Breast epithelium (tissue), 4 donors: ENCODE results near the gene TRAF3IP1. TPM values are rescaled to one million over a fixed set of nuclear protein-coding genes. Genes with fewer than 3 reads are reported as not detected.

Source experiments
- DNase-seq, 2 donors: peaks; one replicate each; pipeline ENCODE4 v3.0.0-alpha.2; 2019; ENCODE audit warnings: low spot score in 2 of 2
- H3K27ac ChIP-seq, 2 donors: fragments of 200-600 bp; sonication (generic) in 1 of 2; one replicate each; pipeline ENCODE4 v1.5.1; 2016 to 2019; ENCODE audit warnings: mild to moderate bottlenecking in 1 of 2
- H3K27me3 ChIP-seq, 2 donors: fragments of 200-600 bp; sonication (generic) in 1 of 2; one replicate each; pipeline versions ENCODE4 v1.5.1 to v1.6.0; 2017 to 2019; ENCODE audit warnings: control low read depth in 1 of 2, mild to moderate bottlenecking in 1 of 2
- H3K36me3 ChIP-seq: fragments of 200-600 bp; one replicate; pipeline ENCODE4 v1.5.1; 2019
- H3K4me1 ChIP-seq, 2 donors: fragments of 200-600 bp; sonication (generic); one replicate each; pipeline ENCODE4 v1.5.1; 2016 to 2019; ENCODE audit warnings: control low read depth in 1 of 2
- H3K4me3 ChIP-seq, 3 donors: fragments of 200-600 bp; sonication (generic); 1 replicate in 2 of 3; 2 replicates in 1 of 3; pipeline ENCODE4 v1.5.1; 2016 to 2019; ENCODE audit warnings: mild to moderate bottlenecking in 3 of 3, moderate library complexity in 2 of 3
- H3K9me3 ChIP-seq, 2 donors: fragments of 200-600 bp; sonication (generic) in 1 of 2; one replicate each; pipeline ENCODE4 v1.5.1; 2016 to 2019; ENCODE audit warnings: control low read depth in 1 of 2
- POLR2A ChIP-seq: fragments of 450-650 bp; IDR thresholded peaks from one replicate; pipeline ENCODE4 v1.6.1; 2016; ENCODE audit warnings: antibody characterized with exemption, mild to moderate bottlenecking, moderate library complexity
- POLR2AphosphoS5 ChIP-seq, 3 donors: sonication (generic); formaldehyde crosslinking; IDR thresholded peaks; one replicate each; pipeline ENCODE4 v1.6.1; 2017; ENCODE audit warnings: antibody characterized with exemption in 3 of 3
- intact Hi-C: fragments of 100-400 bp; cut with DNase I; formaldehyde crosslinking; loops from one replicate; pipeline ENCODE4 v1.15.1; 2023; ENCODE audit warnings: low total_unique reads
- total RNA-seq, 3 donors: library from RNA; depleted of rRNA; stranded (reverse); fragments of >200 nt; gene quantifications; one replicate each; pipeline ENCODE4 v1.1.0, GENCODE V29; 2016
- TF ChIP-seq, protein P1 (sequence below), 3 donors: fragments of 450-650 bp; IDR thresholded peaks; one replicate each; pipeline ENCODE4 v1.5.1; 2016 to 2017; ENCODE audit warnings: antibody characterized with exemption in 3 of 3, mild to moderate bottlenecking in 3 of 3, moderate library complexity in 3 of 3

TRAF3IP1 gene
- total RNA-seq, 3 donors from 2014 or later, result 12.1 to 20.6 (median 15.7) TPM

DNA sequence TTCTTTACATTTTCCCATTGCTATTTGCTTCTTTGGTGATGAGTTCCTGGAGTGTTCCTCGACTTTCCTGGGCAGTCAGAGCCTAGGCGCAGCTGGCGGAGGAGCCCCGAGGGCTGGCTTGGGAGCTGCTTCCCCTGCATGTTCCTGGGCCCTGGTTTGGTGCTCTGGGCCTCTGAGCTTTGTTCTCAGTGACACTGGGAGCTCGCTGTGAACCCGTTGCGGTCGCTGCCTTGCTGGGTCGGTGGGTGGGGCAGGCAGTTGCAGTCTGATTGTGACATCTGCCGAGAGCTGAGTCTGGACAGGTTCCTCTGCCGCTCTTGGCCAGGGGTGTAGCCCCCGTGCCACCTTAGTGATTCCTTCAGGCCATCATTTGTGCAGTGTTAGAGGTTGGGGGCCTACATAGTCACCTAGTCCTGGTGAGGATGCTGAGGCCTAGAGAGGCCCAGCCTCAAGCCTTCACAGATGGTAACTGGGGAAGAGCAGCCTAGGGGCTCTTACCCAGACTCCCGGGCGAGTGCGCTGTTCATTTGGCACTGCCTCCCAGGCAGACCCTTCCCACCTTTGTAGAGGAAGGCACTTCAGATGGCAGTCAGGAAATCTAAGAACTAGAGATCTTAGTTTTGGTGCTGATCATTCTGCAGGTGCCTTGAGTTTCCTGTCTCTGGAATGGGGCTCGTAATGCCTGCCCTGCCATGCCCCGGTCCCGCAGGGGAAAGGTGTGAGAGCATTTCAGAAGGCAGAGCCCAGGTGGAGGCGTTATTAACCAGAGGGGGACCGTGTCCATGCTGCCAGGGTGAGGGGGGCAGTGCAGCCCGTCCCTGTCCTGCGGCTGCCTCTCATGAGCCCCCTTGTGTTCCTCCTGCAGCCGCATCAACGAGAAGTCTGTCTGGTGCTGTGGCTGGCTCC, 114.8 kb downstream of the TRAF3IP1 start:
- no peaks in the 10 kb centered on the region for H3K36me3 ChIP-seq
- TF ChIP-seq, protein P1, sequence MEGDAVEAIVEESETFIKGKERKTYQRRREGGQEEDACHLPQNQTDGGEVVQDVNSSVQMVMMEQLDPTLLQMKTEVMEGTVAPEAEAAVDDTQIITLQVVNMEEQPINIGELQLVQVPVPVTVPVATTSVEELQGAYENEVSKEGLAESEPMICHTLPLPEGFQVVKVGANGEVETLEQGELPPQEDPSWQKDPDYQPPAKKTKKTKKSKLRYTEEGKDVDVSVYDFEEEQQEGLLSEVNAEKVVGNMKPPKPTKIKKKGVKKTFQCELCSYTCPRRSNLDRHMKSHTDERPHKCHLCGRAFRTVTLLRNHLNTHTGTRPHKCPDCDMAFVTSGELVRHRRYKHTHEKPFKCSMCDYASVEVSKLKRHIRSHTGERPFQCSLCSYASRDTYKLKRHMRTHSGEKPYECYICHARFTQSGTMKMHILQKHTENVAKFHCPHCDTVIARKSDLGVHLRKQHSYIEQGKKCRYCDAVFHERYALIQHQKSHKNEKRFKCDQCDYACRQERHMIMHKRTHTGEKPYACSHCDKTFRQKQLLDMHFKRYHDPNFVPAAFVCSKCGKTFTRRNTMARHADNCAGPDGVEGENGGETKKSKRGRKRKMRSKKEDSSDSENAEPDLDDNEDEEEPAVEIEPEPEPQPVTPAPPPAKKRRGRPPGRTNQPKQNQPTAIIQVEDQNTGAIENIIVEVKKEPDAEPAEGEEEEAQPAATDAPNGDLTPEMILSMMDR (IDR thresholded peaks at IDR 0.05), result no peak
- TF ChIP-seq POLR2A (no peak), POLR2AphosphoS5 (IDR thresholded peaks at IDR 0.05) (no peak)
- no peaks in the 10 kb centered on the region for H3K27me3 ChIP-seq
- peaks cover 0 to 8% of the 10 kb centered on the region in 2 donors for H3K9me3 ChIP-seq
- H3K4me3 ChIP-seq, result no peak overlapping the region
- H3K27ac ChIP-seq, result no peak overlapping the region
- intact Hi-C loops, result no loop called here
- no peak for DNase-seq
- peaks cover 0 to 4% of the 10 kb centered on the region in 2 donors for H3K4me1 ChIP-seq

- no peak overlapping the region for H3K27ac ChIP-seq
- H3K36me3 ChIP-seq, result no peaks in the 10 kb centered on the region
- peaks cover 0 to 3% of the 10 kb centered on the region in 2 donors for H3K9me3 ChIP-seq
- peaks cover 0 to 4% of the 10 kb centered on the region in 2 donors for H3K4me1 ChIP-seq
- intact Hi-C loops, result no loop called here
- no peaks in the 10 kb centered on the region for H3K27me3 ChIP-seq
- TF ChIP-seq POLR2A (no peak), POLR2AphosphoS5 (IDR thresholded peaks at IDR 0.05) (no peak)
- TF ChIP-seq, protein P1 (IDR thresholded peaks at IDR 0.05), result no peak
- no peak overlapping the region for H3K4me3 ChIP-seq
- DNase-seq, result no peak
Measured at GRCh38 chr2:238435752-238436096, 115.4 kb downstream of the TRAF3IP1 start.

DNA sequence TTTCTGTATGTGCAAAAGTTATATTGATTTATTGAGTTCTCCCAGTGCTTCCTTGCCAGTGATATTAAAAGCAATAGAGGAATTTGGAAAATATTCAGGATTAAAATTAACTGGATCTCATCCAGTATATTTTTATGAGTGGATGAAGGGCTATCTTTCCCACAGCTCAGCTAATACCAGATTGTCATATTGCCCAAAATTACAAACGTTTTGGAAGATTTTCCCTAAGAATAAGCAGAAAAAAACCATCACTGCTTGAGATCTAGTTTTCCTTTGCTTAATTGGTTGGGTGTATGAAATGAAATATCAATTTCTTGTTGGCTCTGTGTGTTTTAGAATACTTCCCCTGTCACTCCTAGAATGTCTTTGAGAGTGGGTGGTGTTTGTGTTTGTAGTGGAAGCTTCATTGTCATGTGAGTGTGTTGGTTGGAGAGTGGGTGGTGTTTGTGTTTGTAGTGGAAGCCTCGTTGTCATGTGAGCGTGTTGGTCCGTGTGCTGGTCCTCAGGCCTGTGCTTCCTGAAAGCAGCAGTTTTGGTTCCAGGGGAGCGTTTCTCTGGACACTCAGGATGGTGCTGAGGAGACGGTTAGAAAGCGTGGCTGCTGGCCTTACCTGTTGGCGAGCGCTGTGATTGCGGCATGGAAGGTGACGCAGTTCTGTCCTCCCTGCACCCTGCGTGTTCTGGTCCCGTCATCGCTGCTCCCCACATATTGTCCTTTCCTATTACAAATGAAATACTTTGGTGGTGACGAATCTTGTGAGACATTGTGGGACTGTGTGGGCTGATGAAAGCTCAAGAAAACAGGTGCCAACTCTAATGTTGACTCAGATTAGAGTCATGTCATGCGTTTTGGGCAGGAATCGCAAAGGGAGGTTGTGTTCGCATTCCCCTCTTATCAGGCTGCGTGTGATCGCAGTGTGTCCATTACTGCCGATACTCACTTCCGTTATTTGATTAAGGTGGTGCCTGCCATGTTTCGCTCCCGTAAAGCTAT, 118.8 kb downstream of the TRAF3IP1 start:
- TF ChIP-seq, protein P1 (IDR thresholded peaks at IDR 0.05), result no peak
- TF ChIP-seq POLR2A, result no peak
- peak in 2 of 3 donors; percentile 16 to 66 for TF ChIP-seq POLR2AphosphoS5 (IDR thresholded peaks at IDR 0.05)
- DNase-seq, result peak in 1 of 2 donors; percentile 38
- Histone ChIP-seq H3K27me3 (no peaks in the 10 kb centered on the region), H3K4me3 (peak overlapping the region in 1 of 3 donors; percentile 34), H3K36me3 (no peaks in the 10 kb centered on the region), H3K4me1 (peaks cover 0 to 4% of the 10 kb centered on the region in 2 donors), H3K27ac (peak overlapping the region; percentile 72 to 80), H3K9me3 (no peaks in the 10 kb centered on the region)
- intact Hi-C loops, result no loop called here

- peaks cover 0 to 4% of the 10 kb centered on the region in 2 donors for H3K4me1 ChIP-seq
- peak overlapping the region in 1 of 3 donors; percentile 34 for H3K4me3 ChIP-seq
- H3K27ac ChIP-seq, result peak overlapping the region; percentile 72 to 80
- H3K9me3 ChIP-seq, result no peaks in the 10 kb centered on the region
- intact Hi-C loops, result no loop called here
- no peaks in the 10 kb centered on the region for H3K36me3 ChIP-seq
- H3K27me3 ChIP-seq, result no peaks in the 10 kb centered on the region
- TF ChIP-seq POLR2AphosphoS5 (IDR thresholded peaks at IDR 0.05) (no peak), POLR2A (no peak)
- TF ChIP-seq, protein P1 (IDR thresholded peaks at IDR 0.05), result no peak
- DNase-seq, result no peak
Measured at GRCh38 chr2:238439917-238440316, 119.6 kb downstream of the TRAF3IP1 start.
